K562 (cell line): ENCODE data around the gene IGSF3. TPM values are rescaled to one million over a fixed set of nuclear protein-coding genes. Genes with fewer than 3 reads are reported as not detected.

Source experiments
- BRD4 ChIP-seq: fragments of 200-600 bp; sonication (generic); IDR thresholded peaks from 2 replicates; pipeline ENCODE4 v1.6.1; 2017; ENCODE audit warnings: inconsistent platforms
- KLF13 ChIP-seq: fragments of 450-650 bp; IDR thresholded peaks from 2 replicates; pipeline ENCODE4 v1.6.1; 2016; ENCODE audit warnings: missing genetic modification characterization, low read depth, mild to moderate bottlenecking, missing compliant biosample characterization, moderate library complexity, borderline replicate concordance
- L3MBTL2 ChIP-seq: fragments of 450-650 bp; IDR thresholded peaks from 2 replicates; pipeline ENCODE4 v1.6.1; 2016; ENCODE audit warnings: mild to moderate bottlenecking, moderate library complexity
- REST ChIP-seq, 2 experiments: fragments of 450-650 bp; formaldehyde crosslinking in 1 of 2; IDR thresholded peaks; 2 replicates each; pipeline versions ENCODE4 v1.4.0 to v1.6.1; 2014 to 2020; ENCODE audit warnings: mild to moderate bottlenecking in 2 of 2, borderline replicate concordance in 1 of 2, low read depth in 1 of 2
- SMAD3 ChIP-seq: fragments of 450-650 bp; formaldehyde crosslinking; conservative IDR thresholded peaks from 2 replicates; pipeline ENCODE4 v1.4.0; 2020; ENCODE audit warnings: mild to moderate bottlenecking
- YY1 ChIP-seq, 3 experiments: IDR thresholded peaks; 2 replicates each; pipeline ENCODE4 v1.6.1; 2011; ENCODE audit warnings: low read length in 2 of 3, mild to moderate bottlenecking in 2 of 3, moderate library complexity in 2 of 3, borderline replicate concordance in 1 of 3, control low read depth in 1 of 3, low read depth in 1 of 3; ENCODE audit not compliant: insufficient read depth in 3 of 3, insufficient replicate concordance in 2 of 3, control insufficient read depth in 1 of 3, insufficient read length in 1 of 3; ENCODE audit errors: extremely low read depth in 1 of 3
- ZBTB17 ChIP-seq: fragments of 450-650 bp; formaldehyde crosslinking; IDR thresholded peaks from 2 replicates; pipeline ENCODE4 v1.4.0; 2020; ENCODE audit warnings: mild to moderate bottlenecking
- ZBTB2 ChIP-seq: fragments of 450-650 bp; IDR thresholded peaks from 2 replicates; pipeline ENCODE4 v1.6.1; 2016; ENCODE audit warnings: antibody characterized with exemption
- ZNF232 ChIP-seq: sonication (generic); formaldehyde crosslinking; IDR thresholded peaks from 2 replicates; pipeline ENCODE4 v1.8.0; 2022; ENCODE audit warnings: mild to moderate bottlenecking, missing genetic modification reagents
- ZNF766 ChIP-seq: fragments of 200-800 bp; sonication (Bioruptor generic); conservative IDR thresholded peaks from 2 replicates; pipeline ENCODE4 v1.6.1; 2016; ENCODE audit warnings: missing genetic modification characterization, missing compliant biosample characterization
- polyA plus RNA-seq, 8 experiments: library from polyadenylated mRNA; depleted of rRNA in 4 of 8; stranded (reverse) in 5 of 8; unstranded in 3 of 8; fragments of >200 nt; fragmentation: Nextera tagmentation in 2 of 8; fragmentation: Illumina TruSeq in 1 of 8; extraction: Ambion mirVana in 2 of 8; extraction: Trizol in 1 of 8; gene quantifications; 2 replicates each; pipeline versions ENCODE4 v1.2.1 to v1.2.3, GENCODE V29; 2011 to 2014; ENCODE audit warnings: inconsistent platforms in 1 of 8, missing spikeins in 1 of 8
- total RNA-seq, 7 experiments: library from RNA; depleted of rRNA in 6 of 7; stranded (reverse); fragments of >200 nt in 6 of 7; fragmentation: Illumina TruSeq in 2 of 7; extraction: Trizol in 2 of 7; gene quantifications; 2 replicates each; pipeline versions ENCODE4 v1.2.1 to v1.2.3, GENCODE V29; 2011 to 2021; ENCODE audit warnings: low replicate concordance in 1 of 7
- TF ChIP-seq, protein P1 (sequence below): fragments of 450-650 bp; conservative IDR thresholded peaks from 2 replicates; pipeline ENCODE4 v1.6.1; 2016; ENCODE audit warnings: missing genetic modification characterization, low read depth, mild to moderate bottlenecking, control low read depth, missing compliant biosample characterization
- TF ChIP-seq, protein P2 (sequence below): sonication (generic); formaldehyde crosslinking; IDR thresholded peaks from 2 replicates; pipeline ENCODE4 v1.8.1; 2022; ENCODE audit warnings: missing genetic modification reagents

IGSF3 gene
- total and polyA plus RNA-seq, 9 of the 15 experiments (the other 6 are each of a cell fraction or from before 2014, with no cell fraction given): 1.1 to 15.0 (median 8.3) TPM

DNA sequence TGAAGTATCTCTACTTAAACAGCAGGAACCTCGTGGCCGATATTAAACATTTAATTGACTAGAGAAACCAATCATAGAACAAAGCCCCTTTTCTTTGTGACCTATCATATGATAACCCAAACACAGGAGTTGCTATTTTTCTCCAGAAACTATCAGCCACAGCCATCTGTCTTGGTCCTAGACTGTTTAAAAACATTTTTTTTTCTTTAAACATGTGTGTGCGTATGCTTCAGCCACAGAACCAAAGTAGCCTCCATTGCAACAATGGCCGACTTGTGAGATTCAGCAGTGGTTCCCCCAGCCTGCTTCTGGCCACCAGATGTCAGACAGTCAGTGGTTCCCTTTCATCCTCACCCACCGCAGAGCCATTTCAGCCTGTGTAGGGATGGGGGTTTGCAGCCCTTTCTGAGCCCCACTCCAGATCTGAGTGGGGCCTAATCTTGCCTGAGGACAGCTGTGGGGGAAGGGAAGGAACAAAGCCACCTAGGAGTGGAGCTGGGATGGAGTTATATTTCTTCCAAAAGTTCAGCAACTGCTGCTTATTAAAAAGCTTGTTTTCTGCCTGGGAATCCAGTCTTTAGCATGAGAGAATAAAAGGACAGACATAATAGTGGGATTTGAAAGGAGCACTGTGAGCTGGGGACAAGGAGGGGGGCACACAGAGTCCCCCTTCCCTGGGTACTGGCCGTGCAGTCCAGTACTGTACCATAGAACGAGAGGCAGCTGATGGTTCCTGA, 11.7 kb upstream of the IGSF3 start (continued):
- TF ChIP-seq, protein P1, sequence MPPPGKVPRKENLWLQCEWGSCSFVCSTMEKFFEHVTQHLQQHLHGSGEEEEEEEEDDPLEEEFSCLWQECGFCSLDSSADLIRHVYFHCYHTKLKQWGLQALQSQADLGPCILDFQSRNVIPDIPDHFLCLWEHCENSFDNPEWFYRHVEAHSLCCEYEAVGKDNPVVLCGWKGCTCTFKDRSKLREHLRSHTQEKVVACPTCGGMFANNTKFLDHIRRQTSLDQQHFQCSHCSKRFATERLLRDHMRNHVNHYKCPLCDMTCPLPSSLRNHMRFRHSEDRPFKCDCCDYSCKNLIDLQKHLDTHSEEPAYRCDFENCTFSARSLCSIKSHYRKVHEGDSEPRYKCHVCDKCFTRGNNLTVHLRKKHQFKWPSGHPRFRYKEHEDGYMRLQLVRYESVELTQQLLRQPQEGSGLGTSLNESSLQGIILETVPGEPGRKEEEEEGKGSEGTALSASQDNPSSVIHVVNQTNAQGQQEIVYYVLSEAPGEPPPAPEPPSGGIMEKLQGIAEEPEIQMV (tag): peak; percentile 59; the same call in 1 of the 2 replicates
- TF ChIP-seq SMAD3 (CRISPR knock-in tag) (peak; percentile 77), ZNF766 (CRISPR knock-in tag) (peak; percentile 80), ZNF232 (CRISPR knock-in tag) (no peak), KLF13 (tag) (peak; percentile 80), ZBTB17 (peak; percentile 89), REST (IDR thresholded peaks at IDR 0.05; ENCODE audit: borderline replicate concordance) (no peak), REST (CRISPR knock-in tag; IDR thresholded peaks at IDR 0.05; ENCODE audit: low read depth) (no peak), BRD4 (peak; percentile 29; the same call in 1 of the 2 replicates), L3MBTL2 (peak; percentile 63; the same call in 1 of the 2 replicates), YY1 (IDR thresholded peaks at IDR 0.05; ENCODE audit: borderline replicate concordance in 1 of 3, control insufficient read depth in 1 of 3, extremely low read depth in 1 of 3, insufficient read depth in 3 of 3, insufficient read length in 1 of 3, insufficient replicate concordance in 2 of 3, low read depth in 1 of 3, low read length in 2 of 3) (peak; percentile 72 to 95 (median 83)), ZBTB2 (0 out of 2 replicates have a peak, but pooled peaks have one; percentile 16)
- TF ChIP-seq, protein P2, sequence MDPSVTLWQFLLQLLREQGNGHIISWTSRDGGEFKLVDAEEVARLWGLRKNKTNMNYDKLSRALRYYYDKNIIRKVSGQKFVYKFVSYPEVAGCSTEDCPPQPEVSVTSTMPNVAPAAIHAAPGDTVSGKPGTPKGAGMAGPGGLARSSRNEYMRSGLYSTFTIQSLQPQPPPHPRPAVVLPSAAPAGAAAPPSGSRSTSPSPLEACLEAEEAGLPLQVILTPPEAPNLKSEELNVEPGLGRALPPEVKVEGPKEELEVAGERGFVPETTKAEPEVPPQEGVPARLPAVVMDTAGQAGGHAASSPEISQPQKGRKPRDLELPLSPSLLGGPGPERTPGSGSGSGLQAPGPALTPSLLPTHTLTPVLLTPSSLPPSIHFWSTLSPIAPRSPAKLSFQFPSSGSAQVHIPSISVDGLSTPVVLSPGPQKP (CRISPR knock-in tag): no peak
